ENCODE data around the gene GALNT2. TPM values are rescaled to one million over a fixed set of nuclear protein-coding genes. Genes with fewer than 3 reads are reported as not detected.

Gene GALNT2
- total and polyA plus RNA-seq, 2 experiments from 2014 or later = 17.8 to 48.3 TPM

GRCh38 chr1:230320804-230321203 is 253.8 kb downstream of the GALNT2 start:
- Mint-ChIP-seq H3K27me3 (ENCODE audit: insufficient read depth, low read depth, poor library complexity) (peaks cover 13% of the 10 kb centered on the region), H3K4me3 (no peak overlapping the region), H3K27ac (no peak overlapping the region), H3K4me1 (no peaks in the 10 kb centered on the region), H3K9me3 (no peaks in the 10 kb centered on the region), H3K36me3 (ENCODE audit: low read depth) (peaks cover 46% of the 10 kb centered on the region)
- Histone ChIP-seq H3K4me2 (no peak overlapping the region), H3F3A (replicated peaks; ENCODE audit: low read depth) (no peaks in the 10 kb centered on the region), H3K4me1 (ENCODE audit: insufficient read depth) (no peaks in the 10 kb centered on the region), H4K20me1 (replicated peaks; ENCODE audit: insufficient read depth) (no peaks in the 10 kb centered on the region), H3K4me3 (no peak overlapping the region), H2AFZ (no peak overlapping the region), H3K36me3 (ENCODE audit: insufficient read depth) (no peaks in the 10 kb centered on the region), H3K27me3 (ENCODE audit: insufficient read depth) (no peaks in the 10 kb centered on the region), H3K9me2 (ENCODE audit: insufficient read depth) (no peaks in the 10 kb centered on the region), H3K79me2 (replicated peaks; ENCODE audit: insufficient read depth) (no peaks in the 10 kb centered on the region), H3K27ac (ENCODE audit: low read depth) (no peak overlapping the region)
- ATAC-seq (no peak), DNase-seq (ENCODE audit: low spot score) (no peak)
- no peak for TF ChIP-seq ETS1 (IDR thresholded peaks at IDR 0.05)
- no peak for TF ChIP-seq JUNB (IDR thresholded peaks at IDR 0.05; ENCODE audit: unreplicated experiment)
- no peak for TF ChIP-seq CREB1 (CRISPR knock-in tag; IDR thresholded peaks at IDR 0.05; ENCODE audit: low read depth)
- no peak for TF ChIP-seq ZNF462 (CRISPR knock-in tag; IDR thresholded peaks at IDR 0.05)
- no peak for TF ChIP-seq CTCF (conservative IDR thresholded peaks at IDR 0.05; ENCODE audit: low read depth in 2 of 2)
- TF ChIP-seq STAT1 (IDR thresholded peaks at IDR 0.05; ENCODE audit: unreplicated experiment) = no peak
- no peak for TF ChIP-seq REST (IDR thresholded peaks at IDR 0.05; ENCODE audit: unreplicated experiment)
- TF ChIP-seq ZNF114 (CRISPR knock-in tag; IDR thresholded peaks at IDR 0.05) = no peak
- no peak for TF ChIP-seq EZH2phosphoT487 (IDR thresholded peaks at IDR 0.05; ENCODE audit: unreplicated experiment)
- TF ChIP-seq ZNF331 (CRISPR knock-in tag; IDR thresholded peaks at IDR 0.05; ENCODE audit: low read depth) = no peak
- TF ChIP-seq POLR2AphosphoS5 (IDR thresholded peaks at IDR 0.05; ENCODE audit: low read depth) = no peak
- TF ChIP-seq EZH2 (IDR thresholded peaks at IDR 0.05; ENCODE audit: low read depth, unreplicated experiment) = no peak
- TF ChIP-seq NANOG (IDR thresholded peaks at IDR 0.05; ENCODE audit: borderline replicate concordance) = no peak

All from GM23338 (cell line).